GM04503 (cell line): ENCODE results near the gene STRA6.
"Not testable (repeated sequence)": the region's sequence is repeated elsewhere in the genome, so short reads cannot be mapped to it uniquely, and the experiment has no call there.

Source experiments
- DNase-seq: peaks from one replicate; pipeline ENCODE4 v3.0.0-alpha.2; 2012; ENCODE audit warnings: low read depth

Gene STRA6

GRCh38 chr15:74160390-74160789, 42.2 kb downstream of the STRA6 start:
- DNase-seq: not testable (repeated sequence)

- DNase-seq: no peak
Measured at GRCh38 chr15:74159773-74160172, 42.8 kb downstream of the STRA6 start.

- DNase-seq: no peak
Measured at GRCh38 chr15:74158855-74159650, 43.5 kb downstream of the STRA6 start.

GRCh38 chr15:74157868-74158827, 44.4 kb downstream of the STRA6 start:
- DNase-seq: no peak

- no peak for DNase-seq
Measured at GRCh38 chr15:74156678-74157411, 45.7 kb downstream of the STRA6 start.

- no peak for DNase-seq
Measured at GRCh38 chr15:74155766-74156417, 46.7 kb downstream of the STRA6 start.

GRCh38 chr15:74147051-74147450, 55.5 kb downstream of the STRA6 start:
- no peak for DNase-seq

- no peak for DNase-seq
Measured at GRCh38 chr15:74146277-74146800, 56.2 kb downstream of the STRA6 start.

GRCh38 chr15:74144153-74144775, 58.3 kb downstream of the STRA6 start:
- DNase-seq: no peak

- DNase-seq: no peak
Measured at GRCh38 chr15:74141591-74141990, 61.0 kb downstream of the STRA6 start.

GRCh38 chr15:74138642-74139041, 63.9 kb downstream of the STRA6 start:
- no peak for DNase-seq

GRCh38 chr15:74137537-74137894, 65.1 kb downstream of the STRA6 start:
- DNase-seq: no peak

- no peak for DNase-seq
Measured at GRCh38 chr15:74136814-74137536, 65.6 kb downstream of the STRA6 start.

- no peak for DNase-seq
Measured at GRCh38 chr15:74136540-74136813, 66.1 kb downstream of the STRA6 start.

- DNase-seq: no peak
Measured at GRCh38 chr15:74135041-74135565, 67.5 kb downstream of the STRA6 start.

- no peak for DNase-seq
Measured at GRCh38 chr15:74134387-74135027, 68.1 kb downstream of the STRA6 start.

- DNase-seq: no peak
Measured at GRCh38 chr15:74133694-74134386, 68.7 kb downstream of the STRA6 start.

GRCh38 chr15:74132681-74133651, 69.6 kb downstream of the STRA6 start:
- DNase-seq: no peak
